ENCODE measurements around the gene DEPDC1B.

Gene DEPDC1B

DNA sequence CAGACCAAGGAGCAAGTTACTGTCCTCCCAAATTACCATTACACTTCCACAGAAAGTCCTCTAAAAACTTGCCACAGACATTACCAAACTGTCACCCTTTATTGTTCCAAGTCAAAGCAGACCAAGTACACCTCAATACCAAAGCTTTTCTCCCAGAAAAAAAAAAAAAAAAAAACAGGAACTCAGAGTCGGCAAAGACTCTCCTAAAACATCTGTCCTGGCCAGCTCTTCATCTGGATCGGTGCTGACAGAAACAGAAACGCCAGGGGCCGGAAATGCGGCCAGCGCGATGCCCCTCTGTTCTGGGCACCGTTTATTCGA is 718 bp downstream of the DEPDC1B start:
- H3K27me3 ChIP-seq (ENCODE audit: insufficient read depth, low read length, poor library complexity, severe bottlenecking) = no peaks in the 10 kb centered on the region
- peaks cover 53% of the 10 kb centered on the region for H3K79me2 ChIP-seq (ENCODE audit: insufficient read depth, low read length)
- H3K4me3 ChIP-seq (ENCODE audit: low read length, poor library complexity, severe bottlenecking) = peak overlapping the region; percentile 83
- H3K36me3 ChIP-seq (ENCODE audit: insufficient read depth, low read length) = no peaks in the 10 kb centered on the region
- peaks cover 38% of the 10 kb centered on the region for H3K4me1 ChIP-seq (ENCODE audit: insufficient read depth, low read length, poor library complexity, severe bottlenecking)
- H4K20me1 ChIP-seq (ENCODE audit: insufficient read depth, low read length, poor library complexity, severe bottlenecking) = peaks cover 3% of the 10 kb centered on the region
- TF ChIP-seq EZH2phosphoT487 (IDR thresholded peaks at IDR 0.05; ENCODE audit: borderline replicate concordance) = no peak
- TF ChIP-seq, protein P1, sequence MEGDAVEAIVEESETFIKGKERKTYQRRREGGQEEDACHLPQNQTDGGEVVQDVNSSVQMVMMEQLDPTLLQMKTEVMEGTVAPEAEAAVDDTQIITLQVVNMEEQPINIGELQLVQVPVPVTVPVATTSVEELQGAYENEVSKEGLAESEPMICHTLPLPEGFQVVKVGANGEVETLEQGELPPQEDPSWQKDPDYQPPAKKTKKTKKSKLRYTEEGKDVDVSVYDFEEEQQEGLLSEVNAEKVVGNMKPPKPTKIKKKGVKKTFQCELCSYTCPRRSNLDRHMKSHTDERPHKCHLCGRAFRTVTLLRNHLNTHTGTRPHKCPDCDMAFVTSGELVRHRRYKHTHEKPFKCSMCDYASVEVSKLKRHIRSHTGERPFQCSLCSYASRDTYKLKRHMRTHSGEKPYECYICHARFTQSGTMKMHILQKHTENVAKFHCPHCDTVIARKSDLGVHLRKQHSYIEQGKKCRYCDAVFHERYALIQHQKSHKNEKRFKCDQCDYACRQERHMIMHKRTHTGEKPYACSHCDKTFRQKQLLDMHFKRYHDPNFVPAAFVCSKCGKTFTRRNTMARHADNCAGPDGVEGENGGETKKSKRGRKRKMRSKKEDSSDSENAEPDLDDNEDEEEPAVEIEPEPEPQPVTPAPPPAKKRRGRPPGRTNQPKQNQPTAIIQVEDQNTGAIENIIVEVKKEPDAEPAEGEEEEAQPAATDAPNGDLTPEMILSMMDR (conservative IDR thresholded peaks at IDR 0.05; ENCODE audit: low read length) = no peak
- H3F3A ChIP-seq (ENCODE audit: low read depth) = no peaks in the 10 kb centered on the region
- peak overlapping the region; percentile 77 for H3K9ac ChIP-seq (ENCODE audit: low read depth, low read length, poor library complexity, severe bottlenecking)
- H3K4me2 ChIP-seq (ENCODE audit: low read depth, low read length, poor library complexity, severe bottlenecking) = peak overlapping the region; percentile 97
- peak overlapping the region; percentile 98 for H2AFZ ChIP-seq (ENCODE audit: low read length)
- H3K9me3 ChIP-seq (ENCODE audit: insufficient read depth, low read depth, low read length) = no peaks in the 10 kb centered on the region
- H3K9me2 ChIP-seq (replicated peaks; ENCODE audit: low read depth, low read length) = no peaks in the 10 kb centered on the region

DNA sequence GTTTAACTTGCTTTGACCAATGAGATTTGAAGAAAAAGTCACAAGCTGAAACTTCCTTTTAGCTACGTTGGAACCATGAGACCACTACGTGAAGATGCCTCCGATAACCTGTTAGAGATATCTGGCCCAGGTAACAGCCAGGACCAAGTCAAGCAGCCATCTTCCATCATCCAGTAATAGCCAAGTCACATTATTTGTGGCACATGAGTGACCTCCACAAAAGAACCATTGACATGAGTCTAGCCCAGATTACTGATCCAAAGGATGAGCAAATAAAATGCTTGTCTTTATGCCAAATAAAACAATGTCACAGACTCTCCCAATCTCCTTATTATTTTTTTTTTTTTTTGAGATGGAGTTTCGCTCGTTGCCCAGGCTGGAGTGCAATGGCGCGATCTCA is 1.6 kb downstream of the DEPDC1B start:
- TF ChIP-seq, protein P1 (conservative IDR thresholded peaks at IDR 0.05; ENCODE audit: low read length) = no peak
- TF ChIP-seq EZH2phosphoT487 (IDR thresholded peaks at IDR 0.05; ENCODE audit: borderline replicate concordance) = no peak
- H2AFZ ChIP-seq (ENCODE audit: low read length) = no peak overlapping the region

GRCh38 chr5:60690326-60690725 is 9.6 kb downstream of the DEPDC1B start:
- Histone ChIP-seq H3K4me3 (ENCODE audit: low read length, poor library complexity, severe bottlenecking) (no peak overlapping the region), H3K9me2 (replicated peaks; ENCODE audit: low read depth, low read length) (no peaks in the 10 kb centered on the region), H3K36me3 (ENCODE audit: insufficient read depth, low read length) (peaks cover 18% of the 10 kb centered on the region; the same call in 1 of the 2 replicates), H2AFZ (ENCODE audit: low read length) (no peak overlapping the region), H3K4me2 (ENCODE audit: low read depth, low read length, poor library complexity, severe bottlenecking) (no peak overlapping the region), H3K9ac (ENCODE audit: low read depth, low read length, poor library complexity, severe bottlenecking) (no peak overlapping the region), H3K4me1 (ENCODE audit: insufficient read depth, low read length, poor library complexity, severe bottlenecking) (peaks cover 4% of the 10 kb centered on the region), H3K27me3 (ENCODE audit: insufficient read depth, low read length, poor library complexity, severe bottlenecking) (no peaks in the 10 kb centered on the region), H3K79me2 (ENCODE audit: insufficient read depth, low read length) (peaks cover 94% of the 10 kb centered on the region), H4K20me1 (ENCODE audit: insufficient read depth, low read length, poor library complexity, severe bottlenecking) (peaks cover 4% of the 10 kb centered on the region), H3F3A (ENCODE audit: low read depth) (no peaks in the 10 kb centered on the region), H3K9me3 (ENCODE audit: insufficient read depth, low read depth, low read length) (no peaks in the 10 kb centered on the region)
- TF ChIP-seq, protein P1 (conservative IDR thresholded peaks at IDR 0.05; ENCODE audit: low read length) = no peak
- no peak for TF ChIP-seq EZH2phosphoT487 (IDR thresholded peaks at IDR 0.05; ENCODE audit: borderline replicate concordance)

More for the DNA sequence above, 1.6 kb downstream of the DEPDC1B start:
- Histone ChIP-seq H3F3A (ENCODE audit: low read depth) (no peaks in the 10 kb centered on the region), H4K20me1 (ENCODE audit: insufficient read depth, low read length, poor library complexity, severe bottlenecking) (peaks cover 6% of the 10 kb centered on the region), H3K4me3 (ENCODE audit: low read length, poor library complexity, severe bottlenecking) (peak overlapping the region; percentile 83), H3K9ac (ENCODE audit: low read depth, low read length, poor library complexity, severe bottlenecking) (peak overlapping the region; percentile 77), H3K4me2 (ENCODE audit: low read depth, low read length, poor library complexity, severe bottlenecking) (peak overlapping the region; percentile 97), H3K27me3 (ENCODE audit: insufficient read depth, low read length, poor library complexity, severe bottlenecking) (no peaks in the 10 kb centered on the region), H3K9me2 (replicated peaks; ENCODE audit: low read depth, low read length) (no peaks in the 10 kb centered on the region), H3K4me1 (ENCODE audit: insufficient read depth, low read length, poor library complexity, severe bottlenecking) (peaks cover 38% of the 10 kb centered on the region), H3K9me3 (ENCODE audit: insufficient read depth, low read depth, low read length) (no peaks in the 10 kb centered on the region), H3K36me3 (ENCODE audit: insufficient read depth, low read length) (no peaks in the 10 kb centered on the region), H3K79me2 (ENCODE audit: insufficient read depth, low read length) (peaks cover 62% of the 10 kb centered on the region)

Measured in Loucy (cell line).